Mesendoderm (in vitro differentiated cells): ENCODE results near the gene SMTN.
"Not testable (repeated sequence)": the region's sequence is repeated elsewhere in the genome, so short reads cannot be mapped to it uniquely, and the experiment has no call there.

Source experiments
- DNase-seq: peaks from one replicate; pipeline ENCODE4 v3.0.0; 2013
- H2AK5ac ChIP-seq: 2 replicates; pipeline ENCODE4 v1.6.1; 2013; ENCODE audit warnings: low read length, inconsistent platforms
- H2BK120ac ChIP-seq: 2 replicates; pipeline ENCODE4 v1.6.1; 2013; ENCODE audit warnings: low read depth, mild to moderate bottlenecking, low read length, moderate library complexity, mixed read lengths
- H2BK15ac ChIP-seq: replicated peaks from 2 replicates; pipeline ENCODE4 v1.6.1; 2013; ENCODE audit warnings: low read depth, mild to moderate bottlenecking, moderate library complexity
- H2BK5ac ChIP-seq: 2 replicates; pipeline ENCODE4 v1.6.1; 2013; ENCODE audit warnings: low read length, inconsistent platforms
- H3K18ac ChIP-seq: 2 replicates; pipeline ENCODE4 v1.6.1; 2013; ENCODE audit warnings: mild to moderate bottlenecking, low read length, mixed read lengths
- H3K23ac ChIP-seq: one replicate; pipeline ENCODE4 v1.6.1; 2013; ENCODE audit warnings: low read length
- H3K27ac ChIP-seq: 2 replicates; pipeline ENCODE4 v1.5.1; 2013; ENCODE audit warnings: low read depth, mild to moderate bottlenecking, inconsistent platforms, low read length, moderate library complexity
- H3K27me3 ChIP-seq: 2 replicates; pipeline ENCODE4 v1.6.1; 2013; ENCODE audit warnings: low read length, control low read depth, mild to moderate bottlenecking, inconsistent platforms; ENCODE audit not compliant: insufficient read depth, poor library complexity
- H3K36me3 ChIP-seq: 2 replicates; pipeline ENCODE4 v1.6.1; 2013; ENCODE audit warnings: low read length, inconsistent platforms; ENCODE audit not compliant: control insufficient read depth, insufficient read depth
- H3K4ac ChIP-seq: one replicate; pipeline ENCODE4 v1.6.1; 2013; ENCODE audit warnings: low read depth, mild to moderate bottlenecking, low read length, moderate library complexity
- H3K4me1 ChIP-seq: 2 replicates; pipeline ENCODE4 v1.6.1; 2013; ENCODE audit warnings: low read depth, low read length, inconsistent platforms; ENCODE audit not compliant: control insufficient read depth
- H3K4me2 ChIP-seq: 2 replicates; pipeline ENCODE4 v1.6.1; 2013; ENCODE audit warnings: low read length
- H3K4me3 ChIP-seq: 2 replicates; pipeline ENCODE4 v1.5.1; 2013; ENCODE audit warnings: mild to moderate bottlenecking, low read length
- H3K56ac ChIP-seq: one replicate; pipeline ENCODE4 v1.6.1; 2013; ENCODE audit warnings: low read length
- H3K79me1 ChIP-seq: 2 replicates; pipeline ENCODE4 v1.6.1; 2013; ENCODE audit warnings: low read length, inconsistent platforms
- H3K79me2 ChIP-seq: 2 replicates; pipeline ENCODE4 v1.6.1; 2013; ENCODE audit warnings: mild to moderate bottlenecking, low read length; ENCODE audit not compliant: control insufficient read depth, insufficient read depth
- H3K9ac ChIP-seq: 2 replicates; pipeline ENCODE4 v1.6.1; 2013; ENCODE audit warnings: low read length, inconsistent platforms
- H4K5ac ChIP-seq: one replicate; pipeline ENCODE4 v1.6.1; 2013; ENCODE audit warnings: low read length
- H4K8ac ChIP-seq: one replicate; pipeline ENCODE4 v1.6.1; 2013; ENCODE audit warnings: low read depth, mild to moderate bottlenecking, control low read depth, low read length, moderate library complexity
- WGBS: extraction: QIAGEN DNeasy Blood & Tissue Kit; methylation state at CpG from one replicate; pipeline ENCODE4 v1.1.7; 2013; ENCODE audit warnings: low lambda C conversion rate, missing lambda C conversion rate; ENCODE audit not compliant: insufficient coverage; ENCODE audit errors: extremely low coverage; 5-methylcytosine and 5-hydroxymethylcytosine counted together

SMTN gene

GRCh38 chr22:31077681-31078080, 3.4 kb upstream of the SMTN start:
- no peaks in the 10 kb centered on the region for H3K79me2 ChIP-seq
- H4K8ac ChIP-seq = no peak overlapping the region
- H3K4me3 ChIP-seq = no peak overlapping the region
- no peak overlapping the region for H2BK5ac ChIP-seq
- no CpG with 5 or more reads among the region's 6 CpGs for WGBS
- H3K4me1 ChIP-seq = peaks cover 4% of the 10 kb centered on the region
- no peak overlapping the region for H3K9ac ChIP-seq
- no peaks in the 10 kb centered on the region for H3K27me3 ChIP-seq
- no peak overlapping the region for H2BK15ac ChIP-seq
- no peak for DNase-seq
- no peak overlapping the region for H4K5ac ChIP-seq
- H3K4ac ChIP-seq = no peak overlapping the region
- H3K27ac ChIP-seq = no peak overlapping the region
- H3K79me1 ChIP-seq = no peaks in the 10 kb centered on the region
- H3K56ac ChIP-seq = no peak overlapping the region
- H3K36me3 ChIP-seq = no peaks in the 10 kb centered on the region
- no peak overlapping the region for H3K18ac ChIP-seq
- no peak overlapping the region for H2AK5ac ChIP-seq
- H3K4me2 ChIP-seq = no peak overlapping the region
- no peak overlapping the region for H2BK120ac ChIP-seq
- H3K23ac ChIP-seq = no peak overlapping the region

- not testable (repeated sequence) for H3K23ac ChIP-seq, H4K8ac ChIP-seq, H3K4me1 ChIP-seq, H2AK5ac ChIP-seq, H3K56ac ChIP-seq, H3K79me2 ChIP-seq, H3K27ac ChIP-seq, H3K27me3 ChIP-seq, H3K36me3 ChIP-seq, H2BK15ac ChIP-seq, H3K4me2 ChIP-seq, H3K4ac ChIP-seq, H3K4me3 ChIP-seq, DNase-seq, H3K18ac ChIP-seq, H2BK120ac ChIP-seq, H2BK5ac ChIP-seq, H3K9ac ChIP-seq, H3K79me1 ChIP-seq, H4K5ac ChIP-seq
- no CpG with 5 or more reads among the region's 2 CpGs for WGBS
Measured at GRCh38 chr22:31078389-31078788, 2.7 kb upstream of the SMTN start.

DNA sequence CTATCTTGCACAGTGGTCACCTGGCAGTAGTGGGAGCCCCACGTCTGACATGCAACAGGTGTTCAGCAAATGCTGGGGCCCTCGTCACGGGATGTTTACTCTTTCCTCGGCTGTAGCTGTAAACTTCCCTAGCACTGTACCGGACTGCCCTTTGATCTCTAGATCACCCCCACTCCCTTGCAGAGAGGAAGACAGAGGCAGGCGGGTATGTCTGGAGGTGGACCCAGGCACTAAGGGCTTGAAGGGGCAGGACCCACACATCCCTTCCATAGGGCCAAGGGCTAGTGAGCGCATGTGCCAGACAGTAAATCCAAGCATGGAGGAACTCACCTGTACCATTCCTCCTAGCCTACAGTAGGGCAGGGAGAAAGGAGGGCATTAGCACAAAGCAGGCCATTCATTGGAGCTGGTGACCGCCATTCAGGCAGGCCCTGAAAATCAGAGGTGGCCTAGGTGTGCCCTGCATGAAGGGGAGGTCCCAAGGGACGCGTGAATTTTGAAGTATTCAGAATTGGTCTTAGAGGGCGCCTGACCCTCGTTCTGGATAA, 1.9 kb upstream of the SMTN start:
- no CpG with 5 or more reads among the region's 12 CpGs for WGBS

DNA sequence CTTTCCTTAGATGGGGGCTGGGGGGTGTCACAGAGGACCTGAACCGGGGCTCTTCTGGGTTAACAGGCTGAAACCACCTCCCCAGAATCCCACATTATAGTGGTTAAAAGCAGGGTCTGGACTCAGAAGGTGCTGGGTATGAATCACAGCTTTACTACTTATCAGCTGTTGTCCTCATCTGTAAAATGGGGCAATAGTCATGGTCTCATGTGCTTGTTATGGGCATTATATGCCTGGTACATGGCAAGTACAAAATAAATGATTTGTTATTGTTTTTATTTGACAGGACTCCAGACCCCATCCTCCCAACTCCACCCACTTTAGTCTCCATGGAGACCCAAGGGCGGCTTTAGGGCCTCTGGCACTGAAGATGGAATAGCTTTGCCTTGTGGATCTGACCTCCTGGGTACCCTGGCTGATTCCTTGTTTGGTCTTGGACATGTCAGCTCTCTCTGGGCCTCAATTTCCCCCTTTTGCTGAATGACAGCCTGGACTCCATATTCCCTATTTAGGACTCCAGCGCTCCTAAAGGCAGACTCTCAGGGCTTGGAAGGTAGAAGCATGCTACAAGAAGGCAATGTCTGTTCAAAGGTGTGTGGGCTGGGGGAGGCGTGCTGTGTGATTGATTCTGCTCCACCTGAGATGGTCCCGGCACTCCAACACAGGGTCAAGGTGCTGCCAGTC, 812 bp upstream of the SMTN start:
- no peak overlapping the region for H3K18ac ChIP-seq
- no peaks in the 10 kb centered on the region for H3K36me3 ChIP-seq
- H3K4me2 ChIP-seq = peak overlapping the region; percentile 60
- peak overlapping the region; percentile 88 for H3K56ac ChIP-seq
- no peak overlapping the region for H4K5ac ChIP-seq
- peaks cover 7% of the 10 kb centered on the region for H3K79me2 ChIP-seq
- no peak for DNase-seq
- no peak overlapping the region for H3K4me3 ChIP-seq
- WGBS = no CpG with 5 or more reads among the region's 5 CpGs
- no peak overlapping the region for H4K8ac ChIP-seq
- H3K27ac ChIP-seq = no peak overlapping the region
- no peaks in the 10 kb centered on the region for H3K27me3 ChIP-seq
- no peak overlapping the region for H2BK15ac ChIP-seq
- H3K79me1 ChIP-seq = peaks cover 10% of the 10 kb centered on the region
- peaks cover 7% of the 10 kb centered on the region for H3K4me1 ChIP-seq
- peak overlapping the region; percentile 60 for H3K9ac ChIP-seq
- H2AK5ac ChIP-seq = peak overlapping the region; percentile 0
- H2BK5ac ChIP-seq = no peak overlapping the region
- no peak overlapping the region for H2BK120ac ChIP-seq
- no peak overlapping the region for H3K4ac ChIP-seq
- H3K23ac ChIP-seq = no peak overlapping the region

More for the DNA sequence above, 1.9 kb upstream of the SMTN start:
- Histone ChIP-seq H3K4me1 (peaks cover 7% of the 10 kb centered on the region), H3K4me3 (no peak overlapping the region), H3K18ac (no peak overlapping the region), H3K9ac (no peak overlapping the region), H3K36me3 (no peaks in the 10 kb centered on the region), H2BK15ac (no peak overlapping the region), H2BK120ac (no peak overlapping the region), H2BK5ac (no peak overlapping the region), H3K4ac (no peak overlapping the region), H3K27me3 (no peaks in the 10 kb centered on the region), H3K79me1 (peaks cover 7% of the 10 kb centered on the region), H3K23ac (no peak overlapping the region), H3K56ac (no peak overlapping the region), H2AK5ac (no peak overlapping the region), H4K8ac (no peak overlapping the region), H3K79me2 (peaks cover 5% of the 10 kb centered on the region), H4K5ac (no peak overlapping the region), H3K4me2 (no peak overlapping the region), H3K27ac (no peak overlapping the region)
- DNase-seq = no peak

DNA sequence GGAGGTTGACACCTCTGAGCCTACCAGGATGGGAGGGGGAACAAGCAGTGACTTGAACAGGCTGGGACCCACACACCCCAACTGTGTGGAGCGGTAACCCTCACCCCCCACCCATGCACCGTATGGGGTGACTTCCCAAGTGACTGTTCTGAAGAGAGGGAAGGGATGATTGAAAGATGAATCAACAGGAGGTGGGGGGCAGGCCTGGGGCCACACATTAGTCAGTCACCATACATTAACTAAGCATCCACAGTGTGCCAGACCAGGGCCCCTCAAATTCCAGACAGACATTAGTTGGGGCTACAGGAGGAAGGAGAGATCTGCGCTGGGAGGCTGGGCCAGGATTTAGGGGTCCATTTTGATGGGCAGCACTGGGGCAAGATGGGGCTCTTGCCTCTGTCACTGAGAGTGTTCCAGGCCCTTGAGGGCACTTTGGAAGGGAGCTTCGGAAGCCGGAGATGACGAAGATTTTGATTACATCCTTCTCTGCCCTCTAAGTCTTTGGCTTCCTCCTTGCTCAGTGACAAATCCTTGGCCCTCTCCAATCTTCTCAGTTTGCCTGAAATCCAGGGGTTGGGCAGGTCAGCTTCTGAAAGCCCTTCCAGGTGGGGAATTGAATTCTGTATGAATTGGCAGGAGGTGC, 966 bp downstream of the SMTN start:
- peak overlapping the region; percentile 79 for H3K4me2 ChIP-seq
- no peak overlapping the region for H2BK5ac ChIP-seq
- no peak overlapping the region for H2BK120ac ChIP-seq
- H3K4me3 ChIP-seq = no peak overlapping the region
- H4K8ac ChIP-seq = no peak overlapping the region
- no peak overlapping the region for H3K18ac ChIP-seq
- H3K79me1 ChIP-seq = peaks cover 10% of the 10 kb centered on the region
- H2BK15ac ChIP-seq = no peak overlapping the region
- no peaks in the 10 kb centered on the region for H3K36me3 ChIP-seq
- peak overlapping the region; percentile 86 for H3K9ac ChIP-seq
- H4K5ac ChIP-seq = no peak overlapping the region
- H3K27ac ChIP-seq = no peak overlapping the region
- WGBS = no CpG with 5 or more reads among the region's 6 CpGs
- peaks cover 7% of the 10 kb centered on the region for H3K4me1 ChIP-seq
- DNase-seq = no peak
- no peaks in the 10 kb centered on the region for H3K27me3 ChIP-seq
- H3K23ac ChIP-seq = peak overlapping the region; percentile 81
- no peak overlapping the region for H2AK5ac ChIP-seq
- H3K4ac ChIP-seq = no peak overlapping the region
- peaks cover 7% of the 10 kb centered on the region for H3K79me2 ChIP-seq
- H3K56ac ChIP-seq = peak overlapping the region; percentile 82
